ENCODE measurements around the gene CCBE1.

GRCh38 chr18:59605633-59606192, 91.5 kb downstream of the CCBE1 start:
- no peak for TF ChIP-seq CTCF (IDR thresholded peaks at IDR 0.05; ENCODE audit: insufficient read depth, low read length, poor library complexity, severe bottlenecking)
- no peak for TF ChIP-seq EZH2phosphoT487 (conservative IDR thresholded peaks at IDR 0.05; ENCODE audit: low read length)

Data from SU-DHL-6 (cell line).